ENCODE data around the gene LAD1. TPM values are rescaled to one million over a fixed set of nuclear protein-coding genes. Genes with fewer than 3 reads are reported as not detected.

Gene LAD1, protein sequence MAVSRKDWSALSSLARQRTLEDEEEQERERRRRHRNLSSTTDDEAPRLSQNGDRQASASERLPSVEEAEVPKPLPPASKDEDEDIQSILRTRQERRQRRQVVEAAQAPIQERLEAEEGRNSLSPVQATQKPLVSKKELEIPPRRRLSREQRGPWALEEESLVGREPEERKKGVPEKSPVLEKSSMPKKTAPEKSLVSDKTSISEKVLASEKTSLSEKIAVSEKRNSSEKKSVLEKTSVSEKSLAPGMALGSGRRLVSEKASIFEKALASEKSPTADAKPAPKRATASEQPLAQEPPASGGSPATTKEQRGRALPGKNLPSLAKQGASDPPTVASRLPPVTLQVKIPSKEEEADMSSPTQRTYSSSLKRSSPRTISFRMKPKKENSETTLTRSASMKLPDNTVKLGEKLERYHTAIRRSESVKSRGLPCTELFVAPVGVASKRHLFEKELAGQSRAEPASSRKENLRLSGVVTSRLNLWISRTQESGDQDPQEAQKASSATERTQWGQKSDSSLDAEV
- total RNA-seq (10 to 100 TPM; 17.8 to 37.8 TPM), polyA plus RNA-seq (10 to 100 TPM; 39.6 to 63.8 TPM)
- long read RNA-seq, donor 1, partial matches to known transcripts: 16 of 19 reads
- long read RNA-seq, donor 1, other reads (novel, unspliced or antisense): 0 of 19 reads
- long read RNA-seq, donor 2, partial matches to known transcripts: 0 of 1 reads
- long read RNA-seq, donor 2, other reads (novel, unspliced or antisense): 0 of 1 reads
- long read RNA-seq, donor 3: 0 reads
- long read RNA-seq, donor 4: 0 reads
- long read RNA-seq, donor 5: 0 reads

DNA sequence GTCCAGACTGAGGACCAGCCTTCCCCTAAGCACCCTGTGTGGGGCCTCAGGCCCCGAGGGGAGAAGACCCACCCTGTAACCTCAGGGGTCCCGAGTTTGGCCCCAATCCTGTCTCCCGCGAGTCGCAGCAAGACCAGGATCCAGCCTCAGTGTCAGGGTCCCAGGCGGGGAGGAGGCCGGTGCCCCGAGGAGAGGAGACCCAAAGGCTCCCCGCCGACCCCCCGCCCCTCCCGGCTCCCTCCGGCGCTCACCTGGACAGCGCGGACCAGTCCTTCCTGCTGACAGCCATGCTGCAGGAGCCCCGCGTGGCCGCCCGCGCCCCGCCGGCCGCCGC, at the start of gene LAD1:
LAD1 (minus strand) TSS at position 307 of the 334 bp plus-strand sequence; CDS start at position 289, 18 bp downstream.
- DNase-seq: no peak
- peaks cover 0 to 19% (median 16%) of the 10 kb centered on the region in 3 donors for H3K27me3 ChIP-seq (ENCODE audit: control insufficient read depth in 3 of 3, insufficient read depth in 3 of 3, low read length in 2 of 3)
- peak within 1 kb of the TSS in 1 of 2 donors; percentile 46 for H3K9ac ChIP-seq (ENCODE audit: insufficient read depth in 1 of 2, low read length in 2 of 2)

DNA sequence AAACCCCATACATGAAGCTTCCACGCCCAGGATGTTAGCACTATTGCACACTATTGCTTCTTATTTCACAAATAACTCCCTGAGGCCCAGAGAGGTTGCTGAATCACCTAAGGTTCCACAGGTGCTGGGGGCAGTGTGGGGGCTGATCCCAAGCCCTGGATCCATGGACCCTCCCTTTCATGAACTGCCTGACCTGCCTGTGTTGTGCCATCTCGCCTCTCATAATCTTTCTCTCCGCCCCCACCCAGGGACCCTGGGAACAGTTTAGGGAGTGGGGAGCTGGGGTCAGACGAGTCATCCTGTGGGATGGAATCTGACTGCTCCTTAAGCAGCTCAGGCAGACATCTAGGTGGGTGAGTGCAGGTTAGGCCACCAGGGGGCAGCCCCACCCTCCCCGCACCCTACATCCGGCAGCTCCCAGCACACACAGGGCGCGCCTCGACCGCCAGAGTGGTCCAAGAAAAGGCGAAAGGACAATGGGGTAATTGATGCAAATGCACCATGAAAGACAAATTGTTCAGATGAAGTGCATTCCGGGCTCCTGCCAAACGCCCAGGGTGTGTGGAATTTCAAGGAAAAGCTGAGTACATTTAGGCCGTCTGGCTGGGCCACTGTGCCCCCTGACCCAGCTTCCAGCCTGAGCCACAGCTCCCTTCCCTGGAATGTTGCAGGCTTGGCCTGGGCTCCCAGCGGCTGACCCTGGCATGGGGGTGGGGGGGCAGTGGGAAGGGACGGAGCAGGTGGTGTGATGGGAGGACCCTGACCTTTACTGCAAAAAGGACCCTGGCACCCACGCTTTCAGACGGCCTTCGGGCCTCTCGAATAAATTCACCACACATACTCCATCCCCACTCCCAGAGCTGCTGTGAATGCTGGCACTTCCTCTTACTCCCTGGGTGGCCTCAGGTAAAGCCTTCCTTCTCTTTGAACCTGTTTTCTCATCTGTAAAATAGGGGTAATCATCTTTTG, 49.1 kb upstream of the LAD1 start:
- TF ChIP-seq, protein P1, sequence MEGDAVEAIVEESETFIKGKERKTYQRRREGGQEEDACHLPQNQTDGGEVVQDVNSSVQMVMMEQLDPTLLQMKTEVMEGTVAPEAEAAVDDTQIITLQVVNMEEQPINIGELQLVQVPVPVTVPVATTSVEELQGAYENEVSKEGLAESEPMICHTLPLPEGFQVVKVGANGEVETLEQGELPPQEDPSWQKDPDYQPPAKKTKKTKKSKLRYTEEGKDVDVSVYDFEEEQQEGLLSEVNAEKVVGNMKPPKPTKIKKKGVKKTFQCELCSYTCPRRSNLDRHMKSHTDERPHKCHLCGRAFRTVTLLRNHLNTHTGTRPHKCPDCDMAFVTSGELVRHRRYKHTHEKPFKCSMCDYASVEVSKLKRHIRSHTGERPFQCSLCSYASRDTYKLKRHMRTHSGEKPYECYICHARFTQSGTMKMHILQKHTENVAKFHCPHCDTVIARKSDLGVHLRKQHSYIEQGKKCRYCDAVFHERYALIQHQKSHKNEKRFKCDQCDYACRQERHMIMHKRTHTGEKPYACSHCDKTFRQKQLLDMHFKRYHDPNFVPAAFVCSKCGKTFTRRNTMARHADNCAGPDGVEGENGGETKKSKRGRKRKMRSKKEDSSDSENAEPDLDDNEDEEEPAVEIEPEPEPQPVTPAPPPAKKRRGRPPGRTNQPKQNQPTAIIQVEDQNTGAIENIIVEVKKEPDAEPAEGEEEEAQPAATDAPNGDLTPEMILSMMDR (IDR thresholded peaks at IDR 0.05; ENCODE audit: control extremely low read depth, extremely low read depth): peak; percentile 69
- Histone ChIP-seq H3K9ac (ENCODE audit: insufficient read depth in 1 of 2, low read length in 2 of 2) (no peak overlapping the region), H3K27ac (ENCODE audit: low read depth in 1 of 2, low read length in 1 of 2) (no peak overlapping the region), H3K4me1 (ENCODE audit: control insufficient read depth in 5 of 5, insufficient read depth in 5 of 5, low read length in 5 of 5) (peaks cover 0 to 26% (median 7%) of the 10 kb centered on the region in 5 donors), H3K36me3 (ENCODE audit: control insufficient read depth in 4 of 4, insufficient read depth in 4 of 4, low read length in 4 of 4) (no peaks in the 10 kb centered on the region), H3K4me3 (no peak overlapping the region), H3K9me3 (ENCODE audit: control insufficient read depth in 4 of 4, insufficient read depth in 3 of 4, low read length in 3 of 4) (no peaks in the 10 kb centered on the region), H3K27me3 (ENCODE audit: control insufficient read depth in 3 of 3, insufficient read depth in 3 of 3, low read length in 2 of 3) (no peaks in the 10 kb centered on the region)
- ATAC-seq (ENCODE audit: insufficient read depth, low FRiP score) (peak; percentile 83), DNase-seq (peak; percentile 69 to 80 (median 78))
- WGBS, 2 donors: 37 to 38% methylated on average over 20 of the region's 20 CpGs

More for the DNA sequence above, at the start of gene LAD1:
- peaks cover 0 to 31% (median 10%) of the 10 kb centered on the region in 5 donors for H3K4me1 ChIP-seq (ENCODE audit: control insufficient read depth in 5 of 5, insufficient read depth in 5 of 5, low read length in 5 of 5)
- H3K36me3 ChIP-seq (ENCODE audit: control insufficient read depth in 4 of 4, insufficient read depth in 4 of 4, low read length in 4 of 4): no peaks in the 10 kb centered on the region
- H3K9me3 ChIP-seq (ENCODE audit: control insufficient read depth in 4 of 4, insufficient read depth in 3 of 4, low read length in 3 of 4): no peaks in the 10 kb centered on the region
- peak within 1 kb of the TSS; percentile 9 for H3K4me3 ChIP-seq
- H3K27ac ChIP-seq (ENCODE audit: low read depth in 1 of 2, low read length in 1 of 2): peak within 1 kb of the TSS in 1 of 2 donors; percentile 27
- ATAC-seq (ENCODE audit: insufficient read depth, low FRiP score): no peak
- whole genome bisulfite sequencing, 2 donors: 10 to 16% methylated on average over 16 to 25 of the region's 25 CpGs
- TF ChIP-seq, protein P1 (IDR thresholded peaks at IDR 0.05; ENCODE audit: control extremely low read depth, extremely low read depth): no peak

GRCh38 chr1:201445310-201445709, 46.2 kb upstream of the LAD1 start:
- Histone ChIP-seq H3K9me3 (ENCODE audit: control insufficient read depth in 4 of 4, insufficient read depth in 3 of 4, low read length in 3 of 4) (peaks cover 0 to 6% (median 2%) of the 10 kb centered on the region in 4 donors), H3K9ac (ENCODE audit: insufficient read depth in 1 of 2, low read length in 2 of 2) (no peak overlapping the region), H3K36me3 (ENCODE audit: control insufficient read depth in 4 of 4, insufficient read depth in 4 of 4, low read length in 4 of 4) (no peaks in the 10 kb centered on the region), H3K27me3 (ENCODE audit: control insufficient read depth in 3 of 3, insufficient read depth in 3 of 3, low read length in 2 of 3) (no peaks in the 10 kb centered on the region), H3K4me3 (no peak overlapping the region), H3K27ac (ENCODE audit: low read depth in 1 of 2, low read length in 1 of 2) (no peak overlapping the region), H3K4me1 (ENCODE audit: control insufficient read depth in 5 of 5, insufficient read depth in 5 of 5, low read length in 5 of 5) (peaks cover 0 to 12% (median 3%) of the 10 kb centered on the region in 5 donors)
- no peak for DNase-seq
- ATAC-seq (ENCODE audit: insufficient read depth, low FRiP score): no peak
- WGBS, 2 donors: 89 to 96% methylated on average over 6 of the region's 6 CpGs
- TF ChIP-seq, protein P1 (IDR thresholded peaks at IDR 0.05; ENCODE audit: control extremely low read depth, extremely low read depth): no peak
